GM19397 (cell line): Measurements from ENCODE around the gene GPC5.
"Not testable (repeated sequence)": the region's sequence is repeated elsewhere in the genome, so short reads cannot be mapped to it uniquely, and the experiment has no call there.

Experiments
- ATAC-seq: cut with Tn5 transposase; IDR thresholded peaks from one replicate; pipeline ENCODE4 v1.9.1; 2021; ENCODE audit warnings: mild to moderate bottlenecking, moderate library complexity; ENCODE audit not compliant: unreplicated experiment

GPC5 gene

DNA sequence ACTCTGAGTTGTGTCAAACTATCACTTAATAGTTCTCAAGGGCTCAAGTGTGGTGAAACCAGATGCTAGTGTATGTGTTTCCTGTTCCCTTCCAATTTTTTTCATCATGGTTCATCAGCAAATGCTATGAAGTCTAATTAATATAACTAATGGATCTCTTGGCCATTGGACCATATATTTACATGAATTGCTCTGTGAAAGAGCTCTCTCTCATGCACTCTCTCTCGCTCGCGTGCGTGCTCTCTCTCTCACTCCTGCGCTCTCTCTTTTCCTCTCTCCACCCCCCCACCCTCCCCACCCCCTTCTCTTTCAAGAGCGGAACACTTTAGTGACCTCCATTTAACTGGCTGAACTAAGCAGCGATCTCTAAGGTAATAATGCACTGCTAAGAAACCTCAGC, 1281.2 kb downstream of the GPC5 start:
- ATAC-seq = no peak

- ATAC-seq = no peak
Measured at GRCh38 chr13:92681239-92681638, 1282.8 kb downstream of the GPC5 start.

DNA sequence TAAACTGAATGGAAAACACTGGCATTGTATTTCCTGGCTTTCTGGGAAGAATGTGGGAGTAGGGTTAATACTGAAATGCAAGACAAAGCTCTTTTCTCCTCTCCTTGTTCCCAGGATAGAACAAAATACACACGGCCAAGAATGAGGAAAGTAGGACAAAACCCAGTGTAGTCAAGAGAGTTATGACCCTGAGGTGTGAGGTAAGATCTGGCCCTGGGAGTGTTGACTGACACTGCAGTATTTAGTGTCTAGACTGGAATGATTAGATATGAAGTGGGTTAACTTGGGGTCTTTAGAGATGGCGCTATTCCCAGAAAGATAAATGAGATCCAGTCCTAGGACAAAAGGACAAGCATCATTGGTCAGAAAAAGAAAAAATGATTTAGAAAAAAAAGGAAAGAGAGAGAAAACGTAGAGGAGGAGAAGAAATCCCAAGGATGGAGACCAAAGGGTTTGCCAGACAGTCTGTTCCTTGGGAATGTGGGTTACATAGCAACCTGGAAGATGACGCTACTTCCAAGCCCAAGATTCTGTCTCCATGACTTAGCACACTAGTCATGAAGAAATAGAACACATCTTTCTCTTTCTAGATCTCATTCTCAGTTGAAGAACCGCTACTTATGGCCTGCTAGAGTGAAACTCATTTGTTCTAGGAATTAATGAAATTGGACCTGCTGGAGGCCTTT, 1284.6 kb downstream of the GPC5 start:
- no peak for ATAC-seq

GRCh38 chr13:92694047-92694446, 1295.6 kb downstream of the GPC5 start:
- no peak for ATAC-seq

DNA sequence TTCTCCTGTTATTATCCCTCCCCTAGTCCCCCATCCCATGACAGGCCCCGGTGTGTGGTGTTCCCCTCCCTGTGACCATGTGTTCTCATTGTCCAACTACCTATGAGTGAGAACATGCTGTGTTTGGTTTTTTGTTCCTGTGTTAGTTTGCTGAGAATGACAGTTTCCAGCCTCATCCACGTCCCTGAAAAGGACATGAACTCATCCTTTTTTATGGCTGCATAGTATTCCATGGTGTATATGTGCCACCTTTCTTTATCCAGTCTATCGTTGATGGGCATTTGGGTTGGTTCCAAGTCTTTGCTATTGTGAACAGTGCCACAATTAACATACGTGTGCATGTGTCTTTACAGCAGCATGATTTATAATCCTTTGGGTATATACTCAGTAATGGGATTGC, 1297.4 kb downstream of the GPC5 start:
- not testable (repeated sequence) for ATAC-seq

- ATAC-seq = no peak
Measured at GRCh38 chr13:92716749-92717148, 1318.3 kb downstream of the GPC5 start.

DNA sequence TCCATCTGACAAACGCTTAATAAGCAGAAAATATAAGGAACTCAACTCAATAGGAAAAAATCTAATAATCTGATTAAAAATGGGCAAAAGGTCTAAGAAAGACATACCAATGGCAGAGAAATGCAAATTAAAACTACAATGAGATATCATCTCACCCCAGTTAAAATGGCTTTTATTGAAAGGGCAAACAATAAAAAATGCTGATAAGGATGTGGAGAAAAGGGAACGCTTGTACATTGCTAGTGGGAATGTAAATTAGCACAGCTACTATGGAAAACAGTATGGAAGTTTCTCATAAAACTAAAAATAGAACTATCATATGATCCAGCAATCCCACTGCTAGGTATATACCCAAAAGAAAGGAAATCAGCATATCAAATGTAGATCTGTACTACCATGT, 1319.4 kb downstream of the GPC5 start:
- ATAC-seq = no peak

GRCh38 chr13:92719868-92720267, 1321.4 kb downstream of the GPC5 start:
- ATAC-seq = no peak

DNA sequence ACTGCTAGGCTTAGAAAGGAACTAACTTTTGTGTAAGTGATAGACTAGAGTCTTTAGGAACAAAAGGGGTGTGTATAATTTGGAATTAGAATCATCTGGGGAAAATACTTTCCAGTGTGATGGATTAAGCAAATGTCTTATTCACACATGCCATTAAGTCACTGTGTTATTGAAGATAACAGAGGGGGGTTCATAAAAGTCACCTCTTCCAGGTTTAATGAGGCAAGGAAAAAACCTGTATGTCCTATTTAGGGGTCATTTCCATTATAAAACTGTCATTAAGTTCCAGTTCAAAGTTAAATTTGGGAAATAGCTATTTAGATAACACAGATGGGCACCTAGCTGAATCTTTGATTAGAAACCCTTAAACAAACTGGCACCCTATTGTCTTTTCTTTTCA, 1323.2 kb downstream of the GPC5 start:
- ATAC-seq = no peak

DNA sequence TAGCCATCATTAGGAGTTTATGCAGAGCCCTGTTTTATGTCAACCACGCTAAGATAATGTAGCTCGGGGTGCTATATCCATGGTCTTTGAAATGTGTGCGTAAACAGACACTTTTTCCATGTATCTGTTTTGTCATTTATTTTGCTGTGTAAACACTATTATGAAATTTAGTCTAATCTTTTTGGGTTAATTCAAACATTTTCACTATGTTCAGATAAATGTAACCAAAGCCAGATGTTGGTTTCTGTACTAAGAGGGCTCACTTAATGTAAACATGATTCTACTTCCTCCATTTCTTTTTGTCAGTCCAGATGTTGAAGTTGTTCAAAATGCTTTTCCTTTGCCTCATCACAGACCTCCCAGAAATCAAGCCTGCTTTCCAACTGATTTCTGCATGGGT, 1328.7 kb downstream of the GPC5 start:
- no peak for ATAC-seq

- no peak for ATAC-seq
Measured at GRCh38 chr13:92734068-92734467, 1335.6 kb downstream of the GPC5 start.

DNA sequence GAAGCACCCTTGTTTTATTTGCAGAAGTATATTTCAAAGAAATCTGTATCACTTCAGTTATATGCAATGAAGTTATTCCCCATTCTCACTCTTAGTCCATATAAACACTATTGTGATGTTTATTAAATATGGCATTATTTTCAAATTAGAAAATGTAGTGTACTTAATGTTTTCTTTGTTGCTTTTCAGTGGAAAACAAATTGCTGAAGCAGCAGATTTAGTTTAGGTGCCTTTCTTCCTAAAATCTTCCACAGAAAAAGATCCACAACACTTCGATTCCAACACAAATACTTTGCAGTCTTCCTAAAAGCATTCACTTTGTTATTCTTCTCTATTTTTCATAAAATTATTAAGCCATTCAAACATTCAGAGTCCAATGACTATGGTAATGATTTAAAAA, 1336.1 kb downstream of the GPC5 start:
- no peak for ATAC-seq

DNA sequence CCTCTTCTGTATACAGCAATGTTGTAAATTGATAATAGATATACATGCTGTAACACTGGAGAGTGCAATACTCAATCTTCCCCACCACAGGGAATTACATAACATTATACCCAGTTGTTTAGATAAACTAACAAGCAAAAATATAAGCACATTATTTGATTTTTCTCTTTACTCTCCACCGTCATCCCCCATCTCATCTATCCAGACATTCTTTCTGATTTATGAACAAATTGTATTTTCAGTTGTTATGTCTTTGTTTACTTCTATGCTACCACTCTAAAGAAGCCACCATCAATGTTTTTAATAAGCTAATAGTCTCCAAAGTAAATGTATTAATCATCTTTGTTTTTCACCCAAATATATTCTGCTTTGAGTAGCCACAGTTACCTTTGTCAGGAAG, 1337.5 kb downstream of the GPC5 start:
- ATAC-seq = no peak

DNA sequence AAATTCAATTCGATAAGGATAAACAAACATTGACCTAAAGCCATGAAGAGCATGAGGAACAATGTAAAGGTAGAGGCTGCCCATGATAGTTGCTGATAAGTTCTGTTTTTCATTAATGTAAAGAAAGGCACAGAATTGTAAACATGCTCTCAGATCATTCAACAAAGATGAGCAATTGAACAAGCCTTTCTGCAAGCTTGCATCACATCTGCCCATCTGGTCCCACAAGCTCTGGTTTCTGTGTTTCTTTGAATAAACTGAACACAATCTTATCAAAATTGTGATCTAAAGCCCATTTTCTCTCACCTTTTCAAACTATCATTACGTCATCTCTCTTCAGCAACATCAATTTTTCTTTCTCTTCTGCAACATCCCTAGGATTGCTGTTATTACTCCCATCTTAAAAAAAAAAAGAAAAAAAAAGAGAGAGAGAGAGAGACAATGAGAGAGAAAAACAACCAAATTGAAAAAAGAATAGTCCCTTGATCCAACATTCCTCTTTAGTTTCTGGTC, 1340.9 kb downstream of the GPC5 start:
- ATAC-seq = no peak

GRCh38 chr13:92743992-92744391, 1345.6 kb downstream of the GPC5 start:
- no peak for ATAC-seq

DNA sequence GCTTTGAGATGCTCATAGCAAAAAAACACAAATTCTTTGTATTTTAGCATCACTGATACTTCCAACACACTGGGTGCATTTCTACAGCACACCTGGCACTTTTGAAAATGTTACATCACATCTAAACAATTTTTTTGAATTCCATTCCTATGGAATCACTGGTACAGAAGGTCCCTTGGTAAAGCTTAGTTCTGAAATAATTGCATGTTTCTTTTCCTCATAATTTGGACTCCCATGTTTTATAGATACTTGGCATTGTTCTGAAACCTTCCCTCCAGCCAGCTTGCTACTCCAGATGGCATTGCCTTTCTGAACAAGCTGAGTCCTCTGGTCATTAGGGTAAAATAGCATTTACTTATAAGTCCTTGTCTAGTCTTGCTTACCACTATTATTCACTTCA, 1346.8 kb downstream of the GPC5 start:
- no peak for ATAC-seq

DNA sequence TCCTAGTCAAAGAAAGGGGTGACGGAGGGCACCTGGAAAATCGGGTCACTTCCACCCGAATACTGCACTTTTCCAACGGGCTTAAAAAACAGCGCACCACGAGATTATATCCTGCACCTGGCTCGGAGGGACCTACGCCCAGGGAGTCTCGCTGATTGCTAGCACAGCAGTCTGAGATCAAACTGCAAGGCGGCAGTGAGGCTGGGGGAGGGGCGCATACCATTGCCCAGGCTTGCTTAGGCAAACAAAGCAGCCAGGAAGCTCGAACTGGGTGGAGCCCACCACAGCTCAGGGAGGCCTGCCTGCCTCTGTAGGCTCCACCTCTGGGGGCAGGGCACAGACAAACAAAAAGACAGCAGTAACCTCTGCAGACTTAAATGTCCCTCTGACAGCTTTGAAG, 1354.3 kb downstream of the GPC5 start:
- not testable (repeated sequence) for ATAC-seq

GRCh38 chr13:92761710-92762109, 1363.3 kb downstream of the GPC5 start:
- ATAC-seq = no peak

DNA sequence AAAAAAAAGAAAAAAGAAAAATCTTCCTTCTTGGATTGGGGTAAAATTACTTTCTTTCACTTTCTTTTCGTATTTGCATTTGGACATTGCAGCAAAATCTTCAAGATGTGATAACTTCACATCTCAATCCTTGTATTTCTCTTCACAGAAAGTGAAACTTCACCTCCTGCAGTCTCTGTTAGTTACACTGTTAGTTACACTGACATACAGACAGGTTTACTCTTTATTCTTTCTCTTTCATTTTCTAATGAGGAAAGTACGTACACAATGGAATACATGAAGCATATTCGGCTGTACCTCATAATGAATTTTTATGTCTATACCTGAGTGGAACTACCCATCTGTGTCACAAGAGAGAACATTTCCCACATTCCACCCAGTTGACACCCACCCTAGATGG, 1369.0 kb downstream of the GPC5 start:
- no peak for ATAC-seq

GRCh38 chr13:92768602-92769001, 1370.2 kb downstream of the GPC5 start:
- no peak for ATAC-seq

DNA sequence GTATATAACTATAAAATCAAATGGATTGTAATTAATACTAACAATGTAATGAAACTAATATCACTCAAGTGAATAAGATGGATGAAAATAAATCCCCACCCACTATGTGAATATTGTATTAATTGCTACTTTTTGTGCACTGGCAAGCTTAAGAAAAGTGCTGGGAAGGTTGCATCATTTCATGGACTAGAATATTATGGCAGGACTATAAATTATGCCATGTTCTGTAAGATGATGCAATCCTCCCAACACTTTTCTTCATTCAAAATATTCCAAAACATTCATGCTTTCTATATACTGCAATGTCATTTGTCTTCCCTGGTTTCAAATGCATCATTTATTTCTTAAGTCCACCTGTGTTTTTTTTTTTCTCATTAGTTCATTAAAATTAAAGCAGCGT, 1370.6 kb downstream of the GPC5 start:
- no peak for ATAC-seq

GRCh38 chr13:92775658-92776057, 1377.2 kb downstream of the GPC5 start:
- no peak for ATAC-seq
